ENCODE data around the gene CLPX.

- TF ChIP-seq, protein P1, sequence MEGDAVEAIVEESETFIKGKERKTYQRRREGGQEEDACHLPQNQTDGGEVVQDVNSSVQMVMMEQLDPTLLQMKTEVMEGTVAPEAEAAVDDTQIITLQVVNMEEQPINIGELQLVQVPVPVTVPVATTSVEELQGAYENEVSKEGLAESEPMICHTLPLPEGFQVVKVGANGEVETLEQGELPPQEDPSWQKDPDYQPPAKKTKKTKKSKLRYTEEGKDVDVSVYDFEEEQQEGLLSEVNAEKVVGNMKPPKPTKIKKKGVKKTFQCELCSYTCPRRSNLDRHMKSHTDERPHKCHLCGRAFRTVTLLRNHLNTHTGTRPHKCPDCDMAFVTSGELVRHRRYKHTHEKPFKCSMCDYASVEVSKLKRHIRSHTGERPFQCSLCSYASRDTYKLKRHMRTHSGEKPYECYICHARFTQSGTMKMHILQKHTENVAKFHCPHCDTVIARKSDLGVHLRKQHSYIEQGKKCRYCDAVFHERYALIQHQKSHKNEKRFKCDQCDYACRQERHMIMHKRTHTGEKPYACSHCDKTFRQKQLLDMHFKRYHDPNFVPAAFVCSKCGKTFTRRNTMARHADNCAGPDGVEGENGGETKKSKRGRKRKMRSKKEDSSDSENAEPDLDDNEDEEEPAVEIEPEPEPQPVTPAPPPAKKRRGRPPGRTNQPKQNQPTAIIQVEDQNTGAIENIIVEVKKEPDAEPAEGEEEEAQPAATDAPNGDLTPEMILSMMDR (IDR thresholded peaks at IDR 0.05): no peak
- TF ChIP-seq POLR2A (IDR thresholded peaks at IDR 0.05): no peak
Measured at GRCh38 chr15:65226221-65226620, 41.1 kb upstream of the CLPX start.
